IPS DF 6.9 (cell line): ENCODE results near the gene TMEM212.
"Not testable (repeated sequence)": the region's sequence is repeated elsewhere in the genome, so short reads cannot be mapped to it uniquely, and the experiment has no call there.

ENCODE experiments used
- DNase-seq: peaks from one replicate; pipeline ENCODE4 v3.0.0-alpha.2; 2013; ENCODE audit warnings: low read depth, low spot score
- H3K27ac ChIP-seq: one replicate; pipeline ENCODE4 v1.5.1; 2013; ENCODE audit warnings: low read length, control low read depth
- H3K27me3 ChIP-seq: 2 replicates; pipeline ENCODE4 v1.6.1; 2013; ENCODE audit warnings: mild to moderate bottlenecking, low read length; ENCODE audit not compliant: control insufficient read depth, insufficient read depth
- H3K36me3 ChIP-seq: 2 replicates; pipeline ENCODE4 v1.6.1; 2013; ENCODE audit warnings: low read length; ENCODE audit not compliant: control insufficient read depth, insufficient read depth
- H3K4me1 ChIP-seq: 2 replicates; pipeline ENCODE4 v1.6.1; 2013; ENCODE audit warnings: low read length; ENCODE audit not compliant: control insufficient read depth, insufficient read depth
- H3K4me3 ChIP-seq: 2 replicates; pipeline ENCODE4 v1.5.1; 2013; ENCODE audit warnings: mild to moderate bottlenecking, low read length
- H3K9me3 ChIP-seq: 2 replicates; pipeline ENCODE4 v1.6.1; 2013; ENCODE audit warnings: low read length, inconsistent platforms; ENCODE audit not compliant: control insufficient read depth, insufficient read depth
- WGBS: extraction: QIAGEN DNeasy Blood & Tissue Kit; methylation state at CpG from one replicate; pipeline ENCODE4 v1.1.7; 2013; ENCODE audit warnings: mixed read lengths, missing lambda C conversion rate; ENCODE audit not compliant: insufficient read length, insufficient coverage; 5-methylcytosine and 5-hydroxymethylcytosine counted together

The TMEM212 gene

DNA sequence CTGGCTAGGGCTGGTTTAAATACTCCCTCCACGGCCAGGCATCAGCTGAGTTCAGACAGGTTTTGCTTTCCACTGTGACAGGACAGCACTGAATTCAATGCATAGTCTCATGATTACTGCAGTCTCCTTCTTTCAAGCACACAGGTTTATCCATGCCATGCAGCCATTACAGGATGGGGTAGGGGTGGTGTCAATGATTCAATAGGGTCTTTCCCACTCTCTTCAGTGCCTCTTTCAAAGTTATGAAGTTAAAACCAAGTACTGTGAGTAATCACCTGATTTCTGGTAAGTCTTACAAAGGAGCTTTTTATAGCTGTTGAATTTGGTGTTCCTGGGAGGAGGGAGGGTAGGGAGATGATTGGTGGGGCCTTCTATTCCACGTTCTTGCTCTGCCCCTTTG, 47.2 kb downstream of the TMEM212 start:
- Histone ChIP-seq H3K27me3 (no peaks in the 10 kb centered on the region), H3K27ac (no peak overlapping the region), H3K4me1 (no peaks in the 10 kb centered on the region), H3K4me3 (no peak overlapping the region), H3K36me3 (no peaks in the 10 kb centered on the region), H3K9me3 (no peaks in the 10 kb centered on the region)
- WGBS: no CpG with 5 or more reads among the region's 2 CpGs
- DNase-seq: no peak

DNA sequence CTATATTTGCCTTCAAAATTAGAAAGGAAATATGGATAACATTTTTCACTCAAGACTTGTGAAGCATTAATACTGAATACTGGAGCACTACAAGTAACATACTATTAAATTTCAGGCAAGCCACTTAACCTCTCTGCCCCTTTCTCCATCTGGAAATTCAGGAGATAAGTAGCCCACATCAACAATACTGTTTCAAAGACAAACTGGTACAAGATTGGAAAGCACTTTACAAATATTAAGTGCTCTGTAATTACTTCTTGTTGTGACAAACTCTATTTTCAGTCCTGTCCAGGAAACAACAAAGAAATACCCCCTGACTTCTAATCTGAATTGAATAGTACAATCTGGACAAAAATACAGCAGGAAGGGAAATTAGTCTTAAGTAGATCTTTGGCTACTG, 49.3 kb downstream of the TMEM212 start:
- no peaks in the 10 kb centered on the region for H3K27me3 ChIP-seq
- H3K27ac ChIP-seq: no peak overlapping the region
- no peaks in the 10 kb centered on the region for H3K36me3 ChIP-seq
- DNase-seq: no peak
- H3K4me1 ChIP-seq: no peaks in the 10 kb centered on the region
- H3K4me3 ChIP-seq: no peak overlapping the region
- H3K9me3 ChIP-seq: no peaks in the 10 kb centered on the region

DNA sequence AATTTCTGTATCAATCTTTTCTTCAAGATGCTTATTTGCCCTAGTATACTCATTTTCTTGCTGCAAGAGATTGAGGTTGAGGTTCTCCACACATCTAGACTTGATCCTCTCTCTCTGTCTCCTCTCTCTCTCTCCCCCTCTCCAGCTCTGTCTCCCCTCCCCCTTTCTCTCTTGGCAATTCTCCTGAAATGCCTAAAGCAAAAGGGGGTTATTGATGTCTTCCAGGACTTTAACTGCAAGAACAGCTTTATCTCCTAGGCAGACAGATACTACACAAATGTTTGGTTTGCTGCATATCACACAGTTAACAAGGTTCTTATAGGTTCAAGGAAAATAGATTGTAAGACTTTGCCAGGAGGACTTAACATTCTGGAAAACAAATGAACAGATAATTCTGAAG, 52.1 kb downstream of the TMEM212 start:
- H3K27me3 ChIP-seq: no peaks in the 10 kb centered on the region
- H3K27ac ChIP-seq: no peak overlapping the region
- H3K36me3 ChIP-seq: no peaks in the 10 kb centered on the region
- H3K9me3 ChIP-seq: no peaks in the 10 kb centered on the region
- H3K4me1 ChIP-seq: no peaks in the 10 kb centered on the region
- H3K4me3 ChIP-seq: no peak overlapping the region
- DNase-seq: no peak

DNA sequence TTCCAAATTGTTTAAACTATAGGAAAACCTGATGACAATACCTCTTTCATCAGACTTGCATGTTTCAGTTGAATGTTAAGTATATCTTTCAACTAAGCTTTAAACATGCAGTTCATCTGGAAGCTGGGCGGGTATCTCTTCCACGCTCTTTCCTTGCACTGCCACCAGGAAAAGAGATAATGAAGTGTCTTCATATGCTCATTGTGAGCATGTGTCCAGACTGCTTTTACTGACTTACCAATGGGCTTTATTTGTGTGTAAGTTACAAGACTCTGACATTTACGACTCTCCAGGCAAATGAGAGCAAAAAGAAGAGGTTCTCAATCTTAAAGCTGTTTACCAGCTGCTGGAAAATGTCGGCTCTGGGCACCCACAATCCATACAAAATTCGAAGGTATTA, 52.8 kb downstream of the TMEM212 start:
- no peak for DNase-seq
- no peaks in the 10 kb centered on the region for H3K27me3 ChIP-seq
- H3K36me3 ChIP-seq: no peaks in the 10 kb centered on the region
- WGBS: no CpG with 5 or more reads among the region's 5 CpGs
- H3K9me3 ChIP-seq: no peaks in the 10 kb centered on the region
- H3K4me3 ChIP-seq: no peak overlapping the region
- H3K4me1 ChIP-seq: no peaks in the 10 kb centered on the region
- no peak overlapping the region for H3K27ac ChIP-seq

DNA sequence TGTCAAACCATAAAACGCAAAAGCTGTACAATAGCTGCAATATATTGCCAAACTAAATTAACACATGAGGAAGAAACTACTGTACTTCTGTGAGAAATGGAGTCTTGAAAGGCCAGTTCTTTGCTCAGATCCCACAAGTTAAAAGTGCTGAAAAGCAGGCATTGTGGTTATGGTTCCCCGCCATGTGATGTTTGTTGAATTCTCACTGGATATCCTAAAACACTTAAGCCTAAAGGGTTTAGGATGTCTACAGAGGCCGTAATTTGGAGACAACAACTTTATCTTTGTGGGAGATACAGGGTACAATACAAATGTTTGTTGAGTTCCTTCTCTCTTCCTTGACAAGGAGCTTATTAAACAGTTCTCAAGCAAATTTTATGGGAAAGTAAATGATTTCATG, 53.2 kb downstream of the TMEM212 start:
- Histone ChIP-seq H3K36me3 (no peaks in the 10 kb centered on the region), H3K9me3 (no peaks in the 10 kb centered on the region), H3K4me3 (no peak overlapping the region), H3K27ac (no peak overlapping the region), H3K27me3 (no peaks in the 10 kb centered on the region), H3K4me1 (no peaks in the 10 kb centered on the region)
- no peak for DNase-seq
- no CpG with 5 or more reads among the region's 3 CpGs for WGBS

DNA sequence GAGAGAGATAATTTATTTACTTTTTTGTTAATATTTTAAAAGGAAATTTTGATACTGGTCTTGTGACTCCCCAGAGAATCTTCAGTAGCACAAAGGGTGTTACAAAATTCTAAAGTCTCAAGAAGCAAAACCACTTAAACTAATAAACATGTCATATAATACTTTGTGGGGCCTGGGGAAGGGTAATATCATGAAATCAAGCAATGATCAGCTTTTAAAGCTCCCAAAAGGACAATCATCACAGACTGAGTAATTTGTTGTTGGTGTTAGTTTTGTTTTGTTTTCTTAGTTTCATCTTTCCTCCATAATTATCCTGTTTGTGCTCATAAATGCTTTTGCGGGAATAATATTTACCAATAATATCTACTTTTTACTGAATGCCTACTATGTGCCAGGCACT, 55.0 kb downstream of the TMEM212 start:
- H3K27ac ChIP-seq: no peak overlapping the region
- H3K4me1 ChIP-seq: no peaks in the 10 kb centered on the region
- WGBS: no CpG with 5 or more reads among the region's 1 CpG
- no peaks in the 10 kb centered on the region for H3K36me3 ChIP-seq
- H3K9me3 ChIP-seq: no peaks in the 10 kb centered on the region
- no peak for DNase-seq
- H3K27me3 ChIP-seq: no peaks in the 10 kb centered on the region
- H3K4me3 ChIP-seq: no peak overlapping the region

DNA sequence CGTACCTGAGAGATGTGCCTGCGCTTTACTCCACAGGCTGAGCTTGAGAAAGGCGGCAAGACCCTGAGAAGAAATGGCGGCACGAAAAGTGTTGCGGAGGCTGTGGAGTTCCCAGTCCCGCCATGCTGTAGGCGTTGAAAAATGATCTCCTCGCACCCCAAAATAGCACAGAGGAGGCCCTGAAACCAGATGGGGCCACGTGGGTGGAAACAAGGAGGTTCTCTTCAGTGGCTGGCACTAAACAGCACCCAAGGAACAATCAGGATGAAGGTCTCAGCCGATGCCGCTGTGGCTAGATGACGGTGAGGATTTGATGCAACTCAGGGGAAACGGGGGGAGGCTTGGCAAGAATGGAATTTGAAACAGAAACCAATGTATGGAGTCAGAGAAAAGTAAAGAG, 57.3 kb downstream of the TMEM212 start:
- no peaks in the 10 kb centered on the region for H3K4me1 ChIP-seq
- H3K9me3 ChIP-seq: no peaks in the 10 kb centered on the region
- H3K4me3 ChIP-seq: no peak overlapping the region
- no peaks in the 10 kb centered on the region for H3K27me3 ChIP-seq
- WGBS: no CpG with 5 or more reads among the region's 14 CpGs
- no peak overlapping the region for H3K27ac ChIP-seq
- no peak for DNase-seq
- no peaks in the 10 kb centered on the region for H3K36me3 ChIP-seq

DNA sequence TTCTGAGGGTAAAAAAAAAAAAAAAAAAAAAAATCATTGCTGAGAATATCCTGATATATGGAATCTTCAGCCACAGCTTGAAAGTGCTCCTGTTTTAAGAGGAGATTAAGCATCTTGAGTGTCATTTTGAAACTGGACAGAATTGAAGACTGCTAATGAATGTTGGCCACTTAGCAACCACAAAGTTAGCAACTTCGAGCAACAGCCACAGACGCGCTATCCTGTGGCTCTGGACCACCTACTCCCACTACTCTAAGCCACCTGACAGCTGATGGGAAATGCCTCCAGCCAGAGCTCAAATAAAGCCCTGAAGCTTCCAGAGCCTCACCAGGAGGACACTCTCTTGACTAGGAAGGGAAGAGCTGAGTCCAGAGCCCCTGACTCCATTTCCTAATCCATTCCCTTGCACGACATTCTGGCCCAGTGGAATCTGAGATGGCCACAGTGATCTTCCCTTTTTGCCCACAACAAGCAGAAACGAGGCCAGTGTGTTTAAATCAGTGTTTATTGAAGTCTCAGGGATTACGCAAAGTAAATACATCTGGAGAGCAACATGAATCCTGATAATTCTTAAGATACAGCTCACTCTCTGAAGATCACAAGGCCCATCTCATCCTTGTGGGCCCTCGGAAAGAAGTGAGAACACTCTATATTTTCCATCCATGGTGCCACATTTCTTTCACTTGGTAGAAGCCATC, 58.6 kb downstream of the TMEM212 start:
- Histone ChIP-seq H3K4me3 (no peak overlapping the region), H3K27me3 (no peaks in the 10 kb centered on the region), H3K36me3 (no peaks in the 10 kb centered on the region; the same call in 1 of the 2 replicates), H3K4me1 (no peaks in the 10 kb centered on the region), H3K27ac (no peak overlapping the region), H3K9me3 (no peaks in the 10 kb centered on the region)
- WGBS: no CpG with 5 or more reads among the region's 7 CpGs
- no peak for DNase-seq

DNA sequence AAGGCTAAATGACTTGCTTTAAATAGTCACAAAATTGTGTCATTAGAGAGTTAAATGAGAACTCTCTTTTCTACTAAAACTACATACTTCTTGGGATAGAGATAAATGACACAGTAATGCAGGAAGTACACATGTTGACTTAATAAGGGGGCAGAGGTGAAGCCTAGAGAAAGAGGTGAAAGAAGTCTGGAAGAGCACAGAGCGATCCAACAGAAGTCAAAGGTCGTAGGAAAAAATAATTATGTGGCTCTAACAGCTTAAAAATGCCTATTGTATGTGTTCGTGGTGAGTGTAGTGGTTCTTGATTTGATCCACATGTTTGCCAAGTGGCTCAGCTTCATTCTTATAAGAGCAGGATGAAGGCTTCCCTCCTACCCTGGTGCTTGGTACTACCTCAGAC, 61.7 kb downstream of the TMEM212 start:
- H3K4me1 ChIP-seq: no peaks in the 10 kb centered on the region
- no peaks in the 10 kb centered on the region; the same call in 1 of the 2 replicates for H3K36me3 ChIP-seq
- H3K9me3 ChIP-seq: peaks cover 2% of the 10 kb centered on the region
- DNase-seq: no peak
- H3K27ac ChIP-seq: no peak overlapping the region
- H3K27me3 ChIP-seq: no peaks in the 10 kb centered on the region
- WGBS: no CpG with 5 or more reads among the region's 3 CpGs
- no peak overlapping the region for H3K4me3 ChIP-seq

DNA sequence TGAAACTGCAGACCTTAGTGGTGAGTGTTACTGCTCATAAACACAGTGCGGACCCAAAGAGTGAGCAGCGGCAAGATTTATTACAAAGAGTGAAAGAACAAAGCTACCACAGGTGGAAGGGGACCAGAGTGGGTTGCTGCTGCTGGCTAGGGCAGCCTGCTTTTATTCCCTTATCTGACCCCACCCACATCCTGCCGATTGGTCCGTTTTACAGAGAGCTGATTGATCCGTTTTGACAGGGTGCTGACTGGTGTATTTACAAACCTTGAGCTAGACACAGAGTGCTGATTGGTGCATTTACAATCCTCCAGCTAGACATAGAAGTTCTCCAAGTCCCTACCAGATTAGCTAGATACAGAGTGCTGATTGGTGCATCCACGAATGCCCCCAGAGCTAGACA, 63.4 kb downstream of the TMEM212 start:
- not testable (repeated sequence) for H3K27me3 ChIP-seq, H3K36me3 ChIP-seq, H3K27ac ChIP-seq, H3K9me3 ChIP-seq, H3K4me3 ChIP-seq, H3K4me1 ChIP-seq, DNase-seq
- WGBS: no CpG with 5 or more reads among the region's 6 CpGs

DNA sequence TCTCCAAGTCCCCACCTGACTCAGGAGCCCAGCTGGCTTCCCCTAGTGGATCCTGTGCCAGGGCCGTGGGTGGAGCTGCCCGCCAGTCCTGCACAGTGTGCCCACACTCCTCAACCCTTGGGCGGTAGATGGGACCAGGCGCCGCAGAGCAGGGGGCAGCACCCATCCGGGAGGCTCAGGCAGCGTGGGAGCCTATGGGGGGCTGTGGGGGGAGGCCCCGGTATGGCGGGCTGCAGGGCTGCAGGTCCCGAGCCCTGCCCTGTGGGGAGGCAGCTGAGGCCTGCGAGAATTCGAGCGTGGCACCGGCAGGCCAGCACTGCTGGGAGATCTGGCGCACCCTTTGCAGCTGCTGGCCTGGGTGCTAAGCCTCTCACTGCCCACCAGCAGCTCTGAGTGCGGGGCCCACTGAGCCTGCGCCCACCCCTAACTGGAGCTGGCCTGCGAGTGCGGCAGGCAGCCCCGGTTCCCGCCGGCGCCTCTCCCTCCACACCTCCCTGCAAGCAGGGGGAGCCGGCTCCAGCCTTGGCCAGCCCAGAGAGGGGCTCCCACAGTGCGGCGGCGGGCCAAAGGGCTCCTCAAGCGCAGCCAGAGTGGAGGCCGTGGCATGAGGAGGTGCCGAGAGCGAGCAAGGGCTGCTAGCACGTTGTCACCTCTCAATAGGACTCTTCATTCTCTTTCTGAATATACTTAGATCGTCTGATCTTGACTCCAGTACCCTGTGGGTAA, 64.0 kb downstream of the TMEM212 start:
- H3K9me3 ChIP-seq: peaks cover 2% of the 10 kb centered on the region
- WGBS: no CpG with 5 or more reads among the region's 33 CpGs

More for the DNA sequence above, 64.0 kb downstream of the TMEM212 start:
- DNase-seq: no peak
- Histone ChIP-seq H3K36me3 (no peaks in the 10 kb centered on the region; the same call in 1 of the 2 replicates), H3K27me3 (no peaks in the 10 kb centered on the region), H3K4me1 (no peaks in the 10 kb centered on the region), H3K27ac (no peak overlapping the region), H3K4me3 (no peak overlapping the region)
